Mesenchymal stem cell (in vitro differentiated cells and primary cell): ENCODE measurements around the gene MGAT3.

Source experiments
- DNase-seq: peaks from one replicate; pipeline ENCODE4 v3.0.0-alpha.2; 2013
- H2AFZ ChIP-seq: one replicate; pipeline ENCODE4 v1.6.1; 2013; ENCODE audit warnings: low read depth, mild to moderate bottlenecking, control low read depth, inconsistent platforms, low read length, moderate library complexity
- H2AK5ac ChIP-seq: 2 replicates; pipeline ENCODE4 v1.6.1; 2013; ENCODE audit warnings: low read length, moderate library complexity, mild to moderate bottlenecking, inconsistent platforms; ENCODE audit not compliant: severe bottlenecking
- H2BK120ac ChIP-seq: one replicate; pipeline ENCODE4 v1.6.1; 2013; ENCODE audit warnings: low read depth, mild to moderate bottlenecking, inconsistent platforms, low read length, moderate library complexity
- H2BK12ac ChIP-seq, 2 experiments: one replicate each; pipeline ENCODE4 v1.6.1; 2013; ENCODE audit warnings: inconsistent platforms in 2 of 2, low read length in 2 of 2, mild to moderate bottlenecking in 2 of 2, moderate library complexity in 2 of 2, control low read depth in 1 of 2
- H2BK15ac ChIP-seq: one replicate; pipeline ENCODE4 v1.6.1; 2013; ENCODE audit warnings: mild to moderate bottlenecking, low read depth, inconsistent platforms; ENCODE audit not compliant: poor library complexity, severe bottlenecking
- H2BK5ac ChIP-seq: 2 replicates; pipeline ENCODE4 v1.6.1; 2013; ENCODE audit warnings: low read depth, mild to moderate bottlenecking, low read length, control low read depth, inconsistent platforms; ENCODE audit not compliant: poor library complexity, severe bottlenecking
- H3K14ac ChIP-seq, 2 experiments: one replicate each; pipeline ENCODE4 v1.6.1; 2013; ENCODE audit warnings: inconsistent platforms in 2 of 2, low read length in 2 of 2, control low read depth in 1 of 2, mild to moderate bottlenecking in 1 of 2, moderate library complexity in 1 of 2
- H3K18ac ChIP-seq, 2 experiments: one replicate each; pipeline ENCODE4 v1.6.1; 2013; ENCODE audit warnings: inconsistent platforms in 2 of 2, low read length in 2 of 2, control low read depth in 1 of 2, low read depth in 1 of 2, mild to moderate bottlenecking in 1 of 2
- H3K23ac ChIP-seq, 2 experiments: one replicate each; pipeline ENCODE4 v1.6.1; 2013; ENCODE audit warnings: inconsistent platforms in 2 of 2, low read length in 2 of 2, mild to moderate bottlenecking in 2 of 2, moderate library complexity in 2 of 2, control low read depth in 1 of 2
- H3K27ac ChIP-seq: 2 replicates; pipeline ENCODE4 v1.5.1; 2013; ENCODE audit warnings: mild to moderate bottlenecking, moderate library complexity, low read length, control low read depth, inconsistent platforms; ENCODE audit not compliant: poor library complexity, severe bottlenecking
- H3K27me3 ChIP-seq, 2 experiments: 2 replicates each; pipeline versions ENCODE4 v1.6.1 to v1.7.0; 2013; ENCODE audit warnings: low read length in 2 of 2, mild to moderate bottlenecking in 2 of 2, moderate library complexity in 2 of 2, control low read depth in 1 of 2, inconsistent platforms in 1 of 2; ENCODE audit not compliant: control insufficient read depth in 1 of 2, insufficient read depth in 1 of 2
- H3K36me3 ChIP-seq, 2 experiments: 2 replicates each; pipeline versions ENCODE4 v1.6.1 to v1.7.0; 2013; ENCODE audit warnings: low read length in 2 of 2, control low read depth in 1 of 2, inconsistent platforms in 1 of 2, low read depth in 1 of 2, mild to moderate bottlenecking in 1 of 2; ENCODE audit not compliant: insufficient read depth in 2 of 2, control insufficient read depth in 1 of 2
- H3K4ac ChIP-seq, 2 experiments: one replicate each; pipeline ENCODE4 v1.6.1; 2013; ENCODE audit warnings: inconsistent platforms in 2 of 2, low read length in 2 of 2, mild to moderate bottlenecking in 2 of 2, moderate library complexity in 2 of 2, control low read depth in 1 of 2, low read depth in 1 of 2
- H3K4me1 ChIP-seq: 2 replicates; pipeline ENCODE4 v1.6.1; 2013; ENCODE audit warnings: low read depth, low read length, control low read depth; ENCODE audit not compliant: control insufficient read depth, insufficient read depth
- H3K4me2 ChIP-seq: 2 replicates; pipeline ENCODE4 v1.6.1; 2013; ENCODE audit warnings: low read length, mild to moderate bottlenecking, inconsistent platforms; ENCODE audit not compliant: poor library complexity, severe bottlenecking
- H3K4me3 ChIP-seq, 2 experiments: 2 replicates each; pipeline versions ENCODE4 v1.5.1 to v1.7.0; 2013; ENCODE audit warnings: low read length in 2 of 2, mild to moderate bottlenecking in 2 of 2, control low read depth in 1 of 2, low read depth in 1 of 2; ENCODE audit not compliant: insufficient read depth in 1 of 2
- H3K79me1 ChIP-seq: replicated peaks from 2 replicates; pipeline ENCODE4 v1.6.1; 2013; ENCODE audit warnings: mild to moderate bottlenecking, control low read depth, low read length, inconsistent platforms; ENCODE audit not compliant: poor library complexity, severe bottlenecking
- H3K9ac ChIP-seq: 2 replicates; pipeline ENCODE4 v1.7.0; 2013; ENCODE audit warnings: mild to moderate bottlenecking, low read length, moderate library complexity
- H3K9me3 ChIP-seq: 2 replicates; pipeline ENCODE4 v1.7.0; 2013; ENCODE audit warnings: mild to moderate bottlenecking, low read length; ENCODE audit not compliant: control insufficient read depth
- H4K8ac ChIP-seq: one replicate; pipeline ENCODE4 v1.6.1; 2013; ENCODE audit warnings: inconsistent platforms, mild to moderate bottlenecking, low read length, moderate library complexity
- H4K91ac ChIP-seq: one replicate; pipeline ENCODE4 v1.6.1; 2013; ENCODE audit warnings: mild to moderate bottlenecking, low read length, inconsistent platforms
- whole genome bisulfite sequencing: methylation state at CpG from one replicate; pipeline ENCODE4 v1.1.7; 2013; ENCODE audit warnings: mixed read lengths; 5-methylcytosine and 5-hydroxymethylcytosine counted together

The MGAT3 gene

DNA sequence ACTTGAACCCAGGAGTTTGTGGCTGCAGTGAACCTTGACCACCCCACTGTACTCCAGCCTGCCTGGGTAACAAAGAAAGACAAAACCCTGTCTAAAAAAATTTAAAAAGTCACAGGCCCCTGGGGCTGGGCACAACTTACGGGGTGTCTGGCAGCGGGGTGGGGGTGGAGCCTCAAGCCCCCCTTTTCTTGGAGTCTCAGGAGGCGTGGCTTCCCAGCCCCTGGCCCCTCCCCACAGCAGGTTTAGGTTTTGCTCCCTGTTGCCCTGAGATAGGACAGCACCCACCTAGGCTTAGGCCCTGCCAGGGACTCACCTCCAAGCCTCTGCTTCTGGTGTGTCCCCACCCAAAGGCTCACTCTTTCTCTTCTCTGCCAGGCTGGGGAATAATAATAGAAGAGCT lies 22.4 kb downstream of the MGAT3 start:
- Histone ChIP-seq H3K79me1 (no peaks in the 10 kb centered on the region), H3K36me3 (no peaks in the 10 kb centered on the region), H4K8ac (no peak overlapping the region), H3K18ac (no peak overlapping the region), H3K9ac (no peak overlapping the region), H3K23ac (no peak overlapping the region), H3K4me2 (no peak overlapping the region), H3K27ac (no peak overlapping the region), H3K4ac (no peak overlapping the region), H3K9me3 (no peaks in the 10 kb centered on the region), H2AFZ (no peak overlapping the region), H3K27me3 (peaks cover 11 to 64% of the 10 kb centered on the region in 2 experiments), H3K4me3 (no peak overlapping the region), H4K91ac (no peak overlapping the region), H2BK120ac (no peak overlapping the region), H3K4me1 (peaks cover 8% of the 10 kb centered on the region), H2BK15ac (no peak overlapping the region), H3K14ac (no peak overlapping the region), H2BK5ac (no peak overlapping the region), H2AK5ac (no peak overlapping the region), H2BK12ac (no peak overlapping the region)
- WGBS = 57% methylated on average over 3 of the region's 3 CpGs
- DNase-seq = no peak

DNA sequence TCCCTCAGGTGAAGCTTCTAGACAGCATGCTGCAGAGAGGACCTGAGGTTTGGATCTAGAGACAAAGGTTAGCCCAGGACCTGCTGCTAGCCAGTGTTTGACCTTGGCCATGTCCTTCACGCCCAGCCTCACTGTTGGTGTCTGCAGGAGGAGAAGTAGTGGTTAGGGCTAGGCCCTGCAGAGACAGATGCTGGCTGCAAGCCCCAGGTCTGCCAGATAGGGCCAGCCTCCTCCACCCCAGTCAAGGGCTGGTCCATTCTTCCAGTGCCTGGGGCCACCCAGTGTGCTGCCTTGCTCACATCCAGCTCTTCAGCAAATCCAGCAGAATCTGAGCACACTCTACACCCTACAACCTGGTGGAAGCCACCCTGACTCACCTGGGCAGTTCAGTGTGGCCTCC lies 23.7 kb downstream of the MGAT3 start:
- no peaks in the 10 kb centered on the region for H3K79me1 ChIP-seq
- H2AK5ac ChIP-seq = no peak overlapping the region
- H2BK15ac ChIP-seq = no peak overlapping the region
- H4K8ac ChIP-seq = no peak overlapping the region
- no peak overlapping the region for H3K4me2 ChIP-seq
- no peak overlapping the region for H4K91ac ChIP-seq
- no peaks in the 10 kb centered on the region for H3K36me3 ChIP-seq
- H2BK12ac ChIP-seq = no peak overlapping the region
- no peak overlapping the region for H3K9ac ChIP-seq
- H2BK120ac ChIP-seq = no peak overlapping the region
- no peak overlapping the region for H3K14ac ChIP-seq
- no peaks in the 10 kb centered on the region for H3K9me3 ChIP-seq
- H2BK5ac ChIP-seq = no peak overlapping the region
- no peak overlapping the region for H3K27ac ChIP-seq
- DNase-seq = no peak
- no peak overlapping the region for H3K4me3 ChIP-seq
- 80% methylated on average over 1 of the region's 1 CpG for WGBS
- no peak overlapping the region for H3K4ac ChIP-seq
- H3K27me3 ChIP-seq = peaks cover 11 to 54% of the 10 kb centered on the region in 2 experiments
- no peak overlapping the region for H3K18ac ChIP-seq
- no peak overlapping the region for H2AFZ ChIP-seq
- H3K4me1 ChIP-seq = peaks cover 3% of the 10 kb centered on the region
- no peak overlapping the region for H3K23ac ChIP-seq

GRCh38 chr22:39481054-39481453 lies 24.2 kb downstream of the MGAT3 start:
- Histone ChIP-seq H3K14ac (no peak overlapping the region), H3K4me3 (no peak overlapping the region), H2BK120ac (no peak overlapping the region), H2AK5ac (no peak overlapping the region), H2BK12ac (no peak overlapping the region), H3K36me3 (no peaks in the 10 kb centered on the region), H3K23ac (no peak overlapping the region), H3K27ac (no peak overlapping the region), H3K9ac (no peak overlapping the region), H2BK5ac (no peak overlapping the region), H4K91ac (peak overlapping the region; percentile 43), H3K4ac (no peak overlapping the region), H3K4me1 (peaks cover 3% of the 10 kb centered on the region), H3K79me1 (no peaks in the 10 kb centered on the region), H3K4me2 (no peak overlapping the region), H3K27me3 (peaks cover 11 to 53% of the 10 kb centered on the region in 2 experiments), H4K8ac (no peak overlapping the region), H3K9me3 (no peaks in the 10 kb centered on the region), H2BK15ac (no peak overlapping the region), H3K18ac (no peak overlapping the region), H2AFZ (no peak overlapping the region)
- 92% methylated on average over 16 of the region's 16 CpGs for WGBS
- no peak for DNase-seq

- Histone ChIP-seq H2AK5ac (no peak overlapping the region), H3K36me3 (no peaks in the 10 kb centered on the region), H3K4ac (no peak overlapping the region), H4K8ac (no peak overlapping the region), H3K4me1 (peaks cover 3% of the 10 kb centered on the region), H2BK5ac (no peak overlapping the region), H3K23ac (no peak overlapping the region), H3K79me1 (no peaks in the 10 kb centered on the region), H3K27ac (no peak overlapping the region), H2BK12ac (no peak overlapping the region), H2AFZ (no peak overlapping the region), H3K4me2 (no peak overlapping the region), H2BK15ac (no peak overlapping the region), H2BK120ac (no peak overlapping the region), H3K9me3 (no peaks in the 10 kb centered on the region), H3K14ac (no peak overlapping the region), H3K9ac (no peak overlapping the region), H3K27me3 (peaks cover 11 to 47% of the 10 kb centered on the region in 2 experiments), H3K4me3 (no peak overlapping the region), H3K18ac (no peak overlapping the region), H4K91ac (no peak overlapping the region)
- 80% methylated on average over 5 of the region's 5 CpGs for WGBS
- no peak for DNase-seq
Observed at GRCh38 chr22:39481595-39481994, 24.8 kb downstream of the MGAT3 start.
